Gastrocnemius medialis (tissue), 4 donors: ENCODE results near the gene SSU72.

Source experiments
- POLR2A ChIP-seq, 2 donors: fragments of 450-650 bp; IDR thresholded peaks; one replicate each; pipeline ENCODE4 v1.6.1; 2017; ENCODE audit warnings: antibody characterized with exemption in 2 of 2, mild to moderate bottlenecking in 2 of 2, moderate library complexity in 2 of 2
- TF ChIP-seq, protein P1 (sequence below), 5 experiments: fragments of 450-650 bp in 3 of 5; fragments of 200-600 bp in 2 of 5; sonication (generic) in 2 of 5; IDR thresholded peaks in 4 of 5; conservative IDR thresholded peaks in 1 of 5; 1 replicate in 4 of 5; 2 replicates in 1 of 5; pipeline ENCODE4 v1.5.1; 2016 to 2019; ENCODE audit warnings: antibody characterized with exemption in 5 of 5, mild to moderate bottlenecking in 3 of 5, moderate library complexity in 3 of 5

DNA sequence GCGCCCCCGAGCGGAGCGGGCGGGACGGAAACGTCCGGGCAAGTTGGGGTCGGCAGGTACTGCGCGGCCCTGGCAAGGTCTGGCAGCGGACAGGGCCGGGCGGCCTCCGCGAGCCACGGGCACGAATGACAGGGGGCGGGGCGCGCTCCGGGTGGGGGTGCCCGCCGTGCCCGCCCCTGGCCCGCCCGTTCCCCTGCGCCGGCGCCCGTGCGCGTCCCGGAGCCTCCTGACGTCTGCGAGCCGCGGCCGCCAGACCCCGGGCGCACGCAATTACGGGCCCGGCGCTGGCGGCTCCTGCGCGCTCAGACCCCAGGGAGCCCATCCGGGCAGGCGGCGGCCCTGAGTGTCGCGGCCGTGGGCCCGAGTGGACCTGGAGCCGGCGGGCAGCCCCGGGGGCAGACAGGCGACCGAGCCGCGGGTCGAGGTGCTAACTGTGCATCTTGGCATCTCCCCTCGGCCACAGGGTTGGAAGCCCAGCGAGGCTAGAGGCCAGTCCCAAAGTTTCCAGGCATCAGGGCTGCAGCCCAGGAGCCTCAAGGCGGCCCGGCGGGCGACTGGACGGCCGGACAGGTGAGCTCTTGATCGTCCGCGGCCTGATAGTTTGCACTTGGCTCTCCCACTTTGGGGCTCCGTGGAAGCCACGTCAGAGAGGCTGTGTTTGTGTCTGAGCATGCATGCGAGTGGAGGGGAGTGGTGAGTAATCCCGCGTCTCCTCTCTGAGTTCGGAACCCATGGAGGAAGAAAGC is 41.6 kb upstream of the SSU72 start:
- no peak for TF ChIP-seq POLR2A (IDR thresholded peaks at IDR 0.05)
- TF ChIP-seq, protein P1, sequence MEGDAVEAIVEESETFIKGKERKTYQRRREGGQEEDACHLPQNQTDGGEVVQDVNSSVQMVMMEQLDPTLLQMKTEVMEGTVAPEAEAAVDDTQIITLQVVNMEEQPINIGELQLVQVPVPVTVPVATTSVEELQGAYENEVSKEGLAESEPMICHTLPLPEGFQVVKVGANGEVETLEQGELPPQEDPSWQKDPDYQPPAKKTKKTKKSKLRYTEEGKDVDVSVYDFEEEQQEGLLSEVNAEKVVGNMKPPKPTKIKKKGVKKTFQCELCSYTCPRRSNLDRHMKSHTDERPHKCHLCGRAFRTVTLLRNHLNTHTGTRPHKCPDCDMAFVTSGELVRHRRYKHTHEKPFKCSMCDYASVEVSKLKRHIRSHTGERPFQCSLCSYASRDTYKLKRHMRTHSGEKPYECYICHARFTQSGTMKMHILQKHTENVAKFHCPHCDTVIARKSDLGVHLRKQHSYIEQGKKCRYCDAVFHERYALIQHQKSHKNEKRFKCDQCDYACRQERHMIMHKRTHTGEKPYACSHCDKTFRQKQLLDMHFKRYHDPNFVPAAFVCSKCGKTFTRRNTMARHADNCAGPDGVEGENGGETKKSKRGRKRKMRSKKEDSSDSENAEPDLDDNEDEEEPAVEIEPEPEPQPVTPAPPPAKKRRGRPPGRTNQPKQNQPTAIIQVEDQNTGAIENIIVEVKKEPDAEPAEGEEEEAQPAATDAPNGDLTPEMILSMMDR (IDR thresholded peaks at IDR 0.05 in 4 of 5, conservative IDR thresholded peaks at IDR 0.05 in 1 of 5), result peak in 1 of 5 experiments; percentile 13
